CD4-positive, alpha-beta T cell treated with Interleukin-4 for 4 hours (primary cell): ENCODE data around the gene SEPTIN11.
"Not testable (repeated sequence)": the region's sequence is repeated elsewhere in the genome, so short reads cannot be mapped to it uniquely, and the experiment has no call there.

Experiments used
- DNase-seq: peaks from one replicate; pipeline ENCODE4 v3.0.0-alpha.2; 2020

SEPTIN11 gene

GRCh38 chr4:76952656-76953582 is 3.4 kb downstream of the SEPTIN11 start:
- DNase-seq, result no peak

DNA sequence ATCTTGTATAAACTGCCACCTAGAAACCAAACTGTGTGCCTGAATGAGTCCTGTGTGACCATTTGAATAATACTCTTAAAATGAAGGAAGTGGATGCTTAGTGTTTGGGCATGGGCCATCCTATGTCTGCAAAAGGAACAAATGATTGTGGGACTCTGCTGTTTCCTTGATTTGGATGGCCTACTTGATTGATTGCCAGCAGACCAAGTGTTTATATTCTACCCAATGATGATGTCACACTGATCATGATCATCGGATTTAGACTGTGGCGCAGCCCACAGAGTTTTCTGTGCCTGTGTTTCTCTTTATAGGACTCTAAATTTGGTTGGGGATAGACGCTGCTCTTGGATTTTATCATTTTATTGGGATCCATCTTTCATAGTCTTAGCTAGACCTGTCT is 4.4 kb downstream of the SEPTIN11 start:
- DNase-seq, result no peak

DNA sequence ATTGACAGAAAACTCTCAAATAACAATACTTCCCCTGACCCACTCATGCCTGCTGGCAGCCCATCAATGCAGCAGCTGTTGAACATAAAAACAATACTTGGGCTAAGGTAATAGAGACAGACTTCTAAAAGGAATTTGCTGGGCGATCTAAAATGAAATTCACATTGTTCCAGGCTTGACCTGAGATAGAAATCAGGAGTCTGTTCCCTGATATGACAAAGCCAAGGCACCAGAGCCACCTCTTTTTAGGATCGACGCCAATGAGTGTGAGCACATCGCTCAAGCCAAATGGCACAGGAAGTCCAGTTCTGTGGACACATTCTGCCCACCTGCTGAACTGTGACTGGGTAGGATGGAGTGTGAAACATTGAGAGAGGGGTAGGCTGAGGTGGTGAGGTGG is 4.9 kb downstream of the SEPTIN11 start:
- no peak for DNase-seq

DNA sequence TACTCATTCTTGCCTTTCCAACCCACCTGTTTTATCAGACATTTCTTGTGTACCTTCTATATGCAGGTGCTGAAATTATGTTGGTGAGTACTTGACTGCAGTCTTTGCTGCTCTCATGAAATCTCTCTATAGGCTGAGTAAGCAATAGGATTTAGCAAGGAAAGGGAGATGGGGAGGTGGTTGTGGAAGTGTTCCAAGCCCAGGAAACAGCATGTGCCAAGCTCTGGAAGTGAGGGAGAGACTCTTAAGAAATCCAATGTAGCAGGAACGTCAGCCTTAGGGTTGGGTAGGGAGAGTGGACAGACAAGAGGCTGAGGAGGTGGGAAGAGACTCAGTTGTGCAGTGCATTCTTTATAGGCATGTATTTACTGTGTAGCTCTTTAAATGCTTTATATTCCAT is 5.6 kb downstream of the SEPTIN11 start:
- no peak for DNase-seq

DNA sequence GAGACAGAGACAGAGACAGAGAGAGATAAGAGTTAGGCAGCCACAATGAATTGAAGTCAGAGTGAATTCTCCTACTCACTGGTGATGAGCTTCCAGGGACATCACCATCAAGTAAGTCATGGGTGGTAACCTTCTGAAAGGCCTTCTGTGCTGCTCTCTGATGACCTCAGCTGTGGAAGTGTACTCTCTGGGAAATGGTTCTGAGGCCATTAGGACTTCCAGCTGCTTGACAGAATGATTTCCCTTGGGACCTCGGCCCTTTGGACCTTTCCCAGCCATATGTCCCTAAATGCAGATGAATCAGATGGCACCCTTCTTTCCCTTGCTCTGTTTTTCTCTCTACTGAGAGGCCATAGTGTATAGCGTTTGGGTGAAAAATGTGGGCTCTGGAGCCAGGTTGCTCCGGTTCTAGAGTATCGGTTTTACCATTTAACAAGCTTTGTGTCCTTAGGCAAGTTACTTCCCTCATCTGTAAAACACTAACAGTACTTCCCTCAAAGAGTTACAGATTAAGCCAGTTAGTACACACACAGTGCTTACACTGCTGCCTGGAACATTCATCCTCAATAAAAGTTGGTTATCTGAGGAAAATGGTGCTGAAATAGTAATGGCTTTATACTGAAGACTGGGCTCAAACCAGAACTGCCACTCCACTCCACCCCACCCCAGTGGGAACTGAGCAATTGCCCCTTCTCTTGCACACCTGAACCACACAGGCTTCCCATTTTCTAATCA is 7.6 kb downstream of the SEPTIN11 start:
- DNase-seq, result no peak

DNA sequence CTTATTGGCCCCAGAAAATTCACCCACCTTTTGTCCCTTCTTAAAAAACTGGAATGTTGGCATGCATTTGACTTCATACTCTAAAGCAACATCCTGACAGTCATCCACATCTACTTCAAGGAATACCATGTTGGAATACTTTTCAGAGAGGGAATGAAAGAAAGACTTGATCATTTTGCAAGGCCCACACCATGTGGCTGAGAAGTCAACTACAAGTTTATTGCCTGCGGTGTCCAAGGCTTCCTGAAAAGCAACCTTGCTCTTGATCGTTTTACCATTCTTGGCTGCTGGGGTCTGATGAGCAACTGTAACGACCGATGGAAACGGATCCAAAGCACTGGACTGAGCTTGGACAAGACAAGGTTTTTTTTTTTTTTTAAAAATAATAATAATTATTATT is 9.3 kb downstream of the SEPTIN11 start:
- DNase-seq, result no peak

DNA sequence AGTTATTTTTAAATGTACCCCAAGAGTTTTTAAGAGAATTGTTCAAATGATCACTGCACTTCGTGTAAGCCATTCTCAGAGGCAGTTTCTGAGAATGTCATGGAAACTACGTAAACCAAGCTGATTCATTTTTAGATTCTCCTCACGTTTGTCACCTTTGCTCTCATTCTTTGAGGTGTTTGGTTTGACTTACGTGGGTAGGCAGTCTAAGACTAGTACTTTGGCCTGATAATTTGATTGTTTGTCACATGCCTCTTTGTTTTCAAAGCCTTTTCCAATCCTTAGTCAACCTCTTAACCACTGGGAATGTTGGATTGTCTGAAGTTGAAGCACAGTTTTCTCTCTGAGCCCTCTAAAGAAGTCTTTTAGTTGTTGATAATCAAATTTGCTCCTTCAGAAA is 10.5 kb downstream of the SEPTIN11 start:
- DNase-seq, result peak; percentile 16

GRCh38 chr4:76962406-76963130 is 13.0 kb downstream of the SEPTIN11 start:
- no peak for DNase-seq

DNA sequence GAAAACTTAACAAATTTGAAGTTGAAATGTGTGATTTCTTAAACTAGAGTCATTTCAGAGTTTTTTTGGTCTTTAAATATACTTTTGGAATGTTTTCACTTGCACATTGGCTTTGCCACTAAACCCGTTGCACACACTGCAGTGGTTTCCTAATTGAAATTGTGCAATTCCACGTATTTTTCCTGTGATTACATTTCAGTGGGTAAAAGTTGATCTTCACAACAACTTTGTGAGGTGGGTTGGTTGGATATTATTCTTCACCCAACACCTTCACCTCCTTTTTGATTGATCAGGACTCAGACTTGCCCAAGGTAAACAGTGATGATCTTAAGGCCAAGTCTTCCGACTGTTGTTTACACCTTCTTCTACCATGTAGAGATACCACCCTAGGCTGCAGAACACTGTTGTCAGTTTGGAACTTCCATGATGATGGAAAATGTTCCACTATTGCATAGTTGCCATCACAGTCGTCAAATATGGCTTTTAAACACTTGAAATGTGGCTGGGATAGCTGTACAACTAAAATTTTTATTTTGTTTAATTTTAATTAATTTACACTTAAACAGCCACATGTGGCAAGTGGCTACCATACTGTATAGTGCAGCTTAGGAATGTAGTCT is 13.7 kb downstream of the SEPTIN11 start:
- no peak for DNase-seq

DNA sequence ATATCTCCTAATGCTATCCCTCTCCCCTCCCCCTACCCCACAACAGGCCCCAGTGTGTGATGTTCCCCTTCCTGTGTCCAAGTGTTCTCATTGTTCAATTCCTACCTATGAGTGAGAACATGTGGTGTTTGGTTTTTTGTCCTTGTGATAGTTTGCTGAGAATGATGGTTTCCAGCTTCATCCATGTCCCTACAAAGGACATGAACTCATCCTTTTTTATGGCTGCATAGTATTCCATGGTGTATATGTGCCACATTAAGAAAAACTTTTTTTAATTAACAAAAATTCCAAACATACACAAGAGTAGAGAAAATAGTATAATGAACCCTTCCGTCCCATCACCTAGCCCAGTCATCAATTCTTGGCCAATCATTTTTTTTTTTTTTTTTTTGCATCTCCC is 14.4 kb downstream of the SEPTIN11 start:
- not testable (repeated sequence) for DNase-seq

- DNase-seq, result no peak
Observed at GRCh38 chr4:76964769-76965168, 15.2 kb downstream of the SEPTIN11 start.

DNA sequence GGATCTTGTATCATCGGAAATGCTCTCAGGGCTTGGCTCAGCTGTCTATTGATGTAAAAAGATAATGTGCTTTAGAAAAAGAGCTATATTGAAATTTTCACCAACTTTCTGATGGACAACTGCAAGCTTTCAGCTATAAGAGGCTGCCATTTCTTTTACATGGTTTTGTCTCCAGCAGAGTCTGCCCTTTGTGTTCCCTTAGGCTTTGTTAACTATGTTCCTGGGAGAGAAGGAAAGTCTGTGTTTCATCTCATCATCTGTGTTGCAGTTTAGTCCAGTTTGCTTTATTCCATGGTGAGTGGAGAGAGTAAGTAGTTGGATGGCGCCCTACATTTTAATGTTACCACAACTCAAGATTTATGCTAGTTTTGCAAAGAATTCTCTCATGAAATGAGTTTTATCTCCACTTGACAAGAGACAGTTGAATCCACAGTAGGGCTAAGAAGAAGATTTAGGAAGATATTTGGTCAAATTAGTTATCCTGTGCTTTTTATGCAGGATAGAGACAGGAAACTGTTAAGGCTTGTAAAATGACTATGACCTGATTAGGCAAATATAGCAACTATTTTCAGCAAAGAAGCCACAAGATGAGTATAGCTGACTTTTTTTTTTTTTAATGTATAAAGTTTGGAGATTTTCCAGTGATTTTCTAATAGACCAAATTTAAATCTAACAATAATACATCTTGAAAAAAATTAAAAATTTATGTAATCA is 16.5 kb downstream of the SEPTIN11 start:
- DNase-seq, result no peak

DNA sequence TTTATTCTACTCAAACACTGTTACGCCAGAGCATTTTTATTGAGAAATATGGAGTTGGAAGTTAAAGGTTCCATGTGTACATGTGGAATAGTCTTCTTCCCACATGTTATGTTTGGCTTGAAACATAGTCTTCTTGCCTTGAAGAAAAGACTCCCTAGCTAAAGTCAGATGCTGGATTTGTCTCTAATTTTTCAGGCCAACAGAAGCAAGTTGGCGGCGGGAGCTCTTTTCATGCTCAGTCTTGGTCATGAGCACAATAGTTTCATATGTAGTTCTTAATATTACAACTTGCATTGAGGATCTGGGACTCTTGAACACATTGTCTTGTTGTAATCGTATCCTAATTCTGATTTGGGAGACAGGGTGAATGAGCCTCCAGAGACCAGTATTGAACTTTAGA is 19.4 kb downstream of the SEPTIN11 start:
- DNase-seq, result no peak

DNA sequence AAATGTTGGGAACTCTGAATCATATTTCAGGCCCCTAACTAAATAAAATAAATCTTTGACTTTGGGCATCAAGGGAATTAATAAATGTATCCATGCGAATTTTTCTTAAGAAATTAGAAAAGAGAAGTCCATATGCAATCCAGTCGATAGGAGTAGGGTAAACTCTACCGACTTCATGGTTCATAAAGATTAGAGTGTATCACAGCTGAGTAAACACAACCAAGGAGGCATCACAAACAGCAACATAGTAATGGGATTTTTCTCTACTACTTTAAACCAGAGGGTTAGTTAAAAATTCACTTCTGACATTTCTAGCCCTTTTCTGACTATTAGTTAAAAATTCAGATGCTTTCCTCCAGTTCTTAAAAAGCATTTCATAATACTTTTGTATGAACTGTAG is 19.9 kb downstream of the SEPTIN11 start:
- no peak for DNase-seq

DNA sequence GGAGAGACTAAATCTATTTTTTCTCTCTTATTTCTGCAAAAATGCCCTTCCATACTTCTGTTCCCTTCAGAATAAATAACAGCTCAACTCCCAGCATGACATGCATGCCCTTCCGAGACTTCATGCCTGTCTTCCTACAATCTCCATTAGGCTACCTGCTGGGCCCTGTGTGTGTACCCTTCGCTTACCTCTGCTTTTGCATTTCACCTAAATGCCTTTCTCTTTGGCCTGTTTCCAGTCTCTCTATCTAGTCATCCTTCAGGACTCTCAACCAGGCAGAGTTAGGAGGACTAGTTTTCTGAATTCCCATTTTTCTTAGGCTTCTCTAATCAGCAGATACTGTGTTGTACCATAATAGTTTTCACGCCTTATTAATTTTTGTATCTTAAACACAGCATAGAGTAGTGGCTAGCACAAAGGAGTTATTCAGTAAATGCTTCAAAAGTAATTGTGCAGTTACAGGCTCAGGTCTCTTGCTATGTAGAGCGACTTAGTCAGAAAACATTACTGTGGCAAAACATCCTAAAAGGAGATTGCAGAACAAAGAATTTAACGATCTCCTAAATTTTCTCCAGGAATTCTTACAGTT is 20.5 kb downstream of the SEPTIN11 start:
- DNase-seq, result no peak

DNA sequence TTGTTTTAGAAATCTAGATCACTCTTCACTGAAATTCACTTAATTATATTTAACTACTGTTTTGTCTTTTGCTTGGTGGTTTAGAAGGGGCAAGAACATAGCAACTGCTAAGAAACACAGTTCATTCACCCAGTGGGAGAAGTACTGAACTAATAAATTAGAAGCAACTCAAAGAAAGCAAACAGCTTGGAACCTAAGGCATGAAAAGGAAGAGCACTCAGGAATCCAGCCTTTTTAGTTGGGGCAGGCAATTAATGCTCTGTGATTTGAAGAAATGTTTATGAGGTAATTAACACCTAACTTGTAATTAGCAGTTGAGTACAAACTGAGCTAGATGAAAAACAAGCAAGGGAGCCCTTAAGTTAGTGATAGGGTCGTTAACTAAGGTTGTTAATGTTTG is 22.8 kb downstream of the SEPTIN11 start:
- DNase-seq, result no peak

GRCh38 chr4:76974150-76974549 is 24.6 kb downstream of the SEPTIN11 start:
- no peak for DNase-seq

- no peak for DNase-seq
Observed at GRCh38 chr4:76977113-76977512, 27.6 kb downstream of the SEPTIN11 start.

DNA sequence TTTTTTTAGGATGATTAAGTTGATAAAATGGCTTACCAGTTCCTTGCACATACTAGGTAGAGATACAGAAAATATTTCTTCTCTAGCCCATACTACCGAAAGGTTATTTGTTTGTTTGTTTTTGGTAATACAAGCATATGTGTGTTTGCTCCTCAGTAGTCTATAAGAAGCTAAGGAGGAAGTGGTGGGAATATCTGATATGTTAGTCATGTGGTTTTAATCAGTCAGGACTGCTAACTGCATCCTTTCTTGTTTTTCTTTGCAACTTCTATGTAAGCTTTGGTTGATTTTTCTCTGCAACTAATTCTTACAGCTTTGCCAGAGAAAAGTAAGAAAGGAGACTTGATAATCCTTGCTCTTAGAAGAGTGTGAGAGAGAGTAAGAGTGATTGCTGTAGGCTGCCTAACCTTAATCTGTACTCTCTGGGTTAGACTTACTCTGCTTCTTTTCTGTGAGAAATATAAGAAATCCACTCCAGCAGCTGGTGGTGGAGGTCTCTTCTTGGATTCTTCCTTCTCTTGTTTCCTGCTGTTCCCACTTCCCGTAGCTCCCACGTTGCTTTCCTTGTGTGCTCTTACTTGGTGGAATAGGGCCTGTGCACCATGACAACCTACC is 28.3 kb downstream of the SEPTIN11 start:
- peak; percentile 23 for DNase-seq

DNA sequence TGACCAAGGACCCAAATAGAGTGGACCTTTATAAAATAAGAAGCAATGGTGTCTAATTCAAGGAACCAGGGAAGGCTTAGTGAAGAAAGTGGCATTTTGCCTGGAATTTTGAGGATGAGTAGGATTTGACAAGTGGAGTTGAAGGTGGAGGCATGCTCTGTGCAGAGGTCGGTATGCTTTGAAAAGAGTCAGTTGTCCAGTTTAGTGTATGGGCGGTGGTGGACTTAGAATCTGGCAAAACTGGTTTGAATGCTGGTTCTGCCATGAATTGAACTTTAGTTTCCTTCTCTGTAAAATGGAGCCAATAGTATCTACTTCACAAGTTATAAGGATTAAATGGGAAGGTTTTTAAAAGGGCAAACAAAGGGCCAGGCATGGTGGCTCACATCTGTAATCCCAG is 29.7 kb downstream of the SEPTIN11 start:
- DNase-seq, result no peak

DNA sequence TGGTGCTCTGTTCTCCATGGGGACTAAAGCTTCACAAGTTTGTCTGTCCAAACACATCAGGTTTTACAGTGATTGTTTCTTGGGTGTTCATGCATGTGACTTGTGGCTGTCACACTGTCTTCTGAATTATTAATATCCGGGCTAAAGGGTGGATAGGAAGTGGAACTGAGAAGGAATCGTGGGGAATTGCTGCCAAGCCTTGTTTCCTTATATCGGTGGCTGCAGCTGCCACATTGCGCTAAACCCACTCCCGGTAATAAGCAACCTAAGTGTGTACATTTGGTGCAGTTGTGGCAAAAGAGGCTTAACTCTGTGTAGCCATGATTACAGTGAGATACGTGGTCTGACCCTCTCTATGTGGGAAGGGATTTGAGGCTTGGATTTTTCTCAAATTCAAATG is 30.7 kb downstream of the SEPTIN11 start:
- DNase-seq, result no peak

GRCh38 chr4:76981644-76982043 is 32.1 kb downstream of the SEPTIN11 start:
- DNase-seq, result no peak
